KMS-11 (cell line): Measurements from ENCODE around the gene SOWAHB.

Experiments used
- H2AFZ ChIP-seq: fragments of 200-600 bp; sonication (generic); 2 replicates; pipeline ENCODE4 v1.6.1; 2016; ENCODE audit warnings: antibody characterized with exemption, mixed run types, low read depth
- H3K27ac ChIP-seq: fragments of 200-600 bp; sonication (generic); 2 replicates; pipeline ENCODE4 v1.6.1; 2016; ENCODE audit warnings: mild to moderate bottlenecking, mixed run types
- H3K27me3 ChIP-seq: fragments of 200-600 bp; sonication (generic); 2 replicates; pipeline ENCODE4 v1.6.1; 2017; ENCODE audit warnings: mild to moderate bottlenecking, low read depth, mixed run types, moderate library complexity; ENCODE audit not compliant: insufficient read depth
- H3K36me3 ChIP-seq: fragments of 200-600 bp; sonication (generic); 2 replicates; pipeline ENCODE4 v1.6.1; 2017; ENCODE audit warnings: mild to moderate bottlenecking, mixed run types; ENCODE audit not compliant: insufficient read depth
- H3K4me1 ChIP-seq: fragments of 200-600 bp; sonication (generic); 2 replicates; pipeline ENCODE4 v1.6.1; 2016; ENCODE audit warnings: mild to moderate bottlenecking, low read depth, mixed run types; ENCODE audit not compliant: poor library complexity, severe bottlenecking
- H3K4me2 ChIP-seq: fragments of 200-600 bp; sonication (generic); 2 replicates; pipeline ENCODE4 v1.7.0; 2016; ENCODE audit warnings: mild to moderate bottlenecking, mixed run types
- H3K4me3 ChIP-seq: fragments of 200-600 bp; sonication (generic); IDR thresholded peaks from 2 replicates; pipeline ENCODE4 v1.6.1; 2017; ENCODE audit warnings: low read depth, low read length, mixed read lengths; ENCODE audit not compliant: insufficient read depth
- H3K79me2 ChIP-seq: fragments of 200-600 bp; sonication (generic); 2 replicates; pipeline ENCODE4 v1.6.1; 2016; ENCODE audit warnings: low read depth, mixed run types; ENCODE audit not compliant: insufficient read depth
- H3K9ac ChIP-seq: fragments of 200-600 bp; sonication (generic); 2 replicates; pipeline ENCODE4 v1.6.1; 2016; ENCODE audit warnings: mild to moderate bottlenecking, mixed run types
- H4K20me1 ChIP-seq: fragments of 200-600 bp; sonication (generic); 2 replicates; pipeline ENCODE4 v1.6.1; 2016; ENCODE audit warnings: mild to moderate bottlenecking, mixed run types; ENCODE audit not compliant: insufficient read depth
- TF ChIP-seq, protein P1 (sequence below): fragments of 200-600 bp; sonication (generic); conservative IDR thresholded peaks from 2 replicates; pipeline ENCODE4 v1.6.1; 2017; ENCODE audit warnings: low read depth, mild to moderate bottlenecking, antibody characterized with exemption, low read length, moderate library complexity, mixed read lengths

The SOWAHB gene, protein sequence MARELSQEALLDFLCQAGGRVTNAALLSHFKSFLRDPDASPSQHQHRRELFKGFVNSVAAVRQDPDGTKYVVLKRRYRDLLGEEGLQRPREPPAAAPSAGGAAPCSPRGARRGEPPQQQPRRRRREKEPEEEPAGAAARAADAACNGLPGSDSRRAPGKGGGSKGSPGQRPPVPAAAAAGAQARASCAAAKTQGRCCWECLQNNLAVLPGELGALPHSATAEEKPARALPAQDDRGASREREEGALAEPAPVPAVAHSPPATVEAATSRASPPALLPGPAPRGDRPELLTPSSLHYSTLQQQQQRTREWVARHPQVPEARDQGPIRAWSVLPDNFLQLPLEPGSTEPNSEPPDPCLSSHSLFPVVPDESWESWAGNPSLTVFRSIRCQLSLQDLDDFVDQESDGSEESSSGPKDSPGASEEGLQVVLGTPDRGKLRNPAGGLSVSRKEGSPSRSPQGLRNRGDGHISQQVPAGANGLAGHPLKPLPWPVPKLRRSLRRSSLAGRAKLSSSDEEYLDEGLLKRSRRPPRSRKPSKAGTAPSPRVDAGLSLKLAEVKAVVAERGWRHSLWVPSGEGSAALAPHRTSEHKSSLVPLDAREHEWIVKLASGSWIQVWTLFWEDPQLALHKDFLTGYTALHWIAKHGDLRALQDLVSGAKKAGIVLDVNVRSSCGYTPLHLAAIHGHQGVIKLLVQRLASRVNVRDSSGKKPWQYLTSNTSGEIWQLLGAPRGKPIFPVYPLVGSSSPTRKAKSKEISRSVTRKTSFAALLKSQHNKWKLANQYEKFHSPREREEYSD

DNA sequence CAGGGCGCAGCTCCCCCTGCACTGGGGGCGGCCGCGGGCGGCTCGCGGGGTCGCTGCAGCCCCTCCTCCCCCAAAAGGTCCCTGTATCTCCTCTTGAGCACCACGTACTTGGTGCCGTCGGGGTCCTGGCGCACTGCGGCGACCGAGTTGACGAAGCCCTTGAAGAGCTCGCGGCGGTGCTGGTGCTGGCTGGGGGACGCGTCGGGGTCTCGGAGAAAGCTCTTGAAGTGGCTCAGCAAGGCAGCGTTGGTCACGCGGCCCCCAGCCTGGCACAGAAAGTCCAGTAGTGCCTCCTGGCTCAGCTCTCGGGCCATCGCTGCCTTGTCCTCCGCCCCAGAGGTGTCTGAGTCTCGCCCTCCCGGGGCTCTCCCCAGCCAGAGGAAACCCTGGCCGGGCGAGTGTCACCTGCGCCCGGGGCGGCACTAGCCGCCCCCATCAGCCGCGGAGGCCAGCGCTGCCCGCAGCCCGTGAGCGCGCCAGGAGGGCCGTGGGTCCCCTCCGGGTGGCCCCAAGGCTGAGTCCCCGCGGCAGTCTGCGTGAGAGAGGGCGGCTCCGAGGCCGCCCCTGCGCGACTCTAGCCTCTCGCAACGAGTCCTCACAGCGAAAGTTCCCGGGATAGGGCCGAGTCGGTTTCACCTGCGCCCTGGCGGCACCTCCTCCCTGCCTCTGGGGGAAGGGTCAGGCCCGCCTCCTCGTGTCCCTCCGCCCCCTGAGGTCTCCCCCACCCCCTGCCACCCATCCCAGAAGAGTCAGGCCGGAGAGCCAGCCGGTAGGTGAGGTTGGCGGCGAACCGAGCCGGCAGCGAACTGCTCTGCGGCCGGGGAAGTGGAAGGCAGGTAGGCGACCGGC is at the start of gene SOWAHB:
Gene SOWAHB (minus strand): TSS at position 609 of the 849 bp plus-strand sequence. CDS start 295 bp downstream, at position 314.
- Histone ChIP-seq H3K79me2 (no peaks in the 10 kb centered on the region), H3K9ac (peak within 1 kb of the TSS; percentile 7; the same call in 1 of the 2 replicates), H3K4me1 (peaks cover 8% of the 10 kb centered on the region), H3K36me3 (no peaks in the 10 kb centered on the region), H3K4me3 (no peak within 1 kb of the TSS), H2AFZ (peak within 1 kb of the TSS; percentile 94), H3K27me3 (peaks cover 11% of the 10 kb centered on the region), H3K4me2 (peak within 1 kb of the TSS; percentile 78), H3K27ac (no peak within 1 kb of the TSS), H4K20me1 (no peaks in the 10 kb centered on the region)
- TF ChIP-seq, protein P1, sequence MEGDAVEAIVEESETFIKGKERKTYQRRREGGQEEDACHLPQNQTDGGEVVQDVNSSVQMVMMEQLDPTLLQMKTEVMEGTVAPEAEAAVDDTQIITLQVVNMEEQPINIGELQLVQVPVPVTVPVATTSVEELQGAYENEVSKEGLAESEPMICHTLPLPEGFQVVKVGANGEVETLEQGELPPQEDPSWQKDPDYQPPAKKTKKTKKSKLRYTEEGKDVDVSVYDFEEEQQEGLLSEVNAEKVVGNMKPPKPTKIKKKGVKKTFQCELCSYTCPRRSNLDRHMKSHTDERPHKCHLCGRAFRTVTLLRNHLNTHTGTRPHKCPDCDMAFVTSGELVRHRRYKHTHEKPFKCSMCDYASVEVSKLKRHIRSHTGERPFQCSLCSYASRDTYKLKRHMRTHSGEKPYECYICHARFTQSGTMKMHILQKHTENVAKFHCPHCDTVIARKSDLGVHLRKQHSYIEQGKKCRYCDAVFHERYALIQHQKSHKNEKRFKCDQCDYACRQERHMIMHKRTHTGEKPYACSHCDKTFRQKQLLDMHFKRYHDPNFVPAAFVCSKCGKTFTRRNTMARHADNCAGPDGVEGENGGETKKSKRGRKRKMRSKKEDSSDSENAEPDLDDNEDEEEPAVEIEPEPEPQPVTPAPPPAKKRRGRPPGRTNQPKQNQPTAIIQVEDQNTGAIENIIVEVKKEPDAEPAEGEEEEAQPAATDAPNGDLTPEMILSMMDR, result no peak

DNA sequence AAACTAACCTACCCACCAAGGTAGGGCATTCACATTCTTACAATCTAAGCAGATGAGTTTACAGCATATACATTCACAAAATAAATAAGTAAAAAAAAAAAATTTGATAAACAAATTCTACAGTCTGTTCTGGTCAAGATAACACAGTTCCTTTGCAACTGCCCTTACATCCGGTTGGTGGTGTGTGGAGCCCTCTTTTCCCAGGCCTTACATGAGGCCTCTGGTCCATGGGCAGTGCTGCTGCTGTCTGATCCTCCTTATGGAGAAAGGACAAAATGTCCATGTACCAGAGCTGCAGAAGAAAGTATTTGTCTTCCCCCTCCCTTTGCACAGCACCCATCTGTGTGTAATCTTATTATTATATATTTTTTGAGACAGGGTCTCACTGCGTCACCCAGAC is 49.4 kb upstream of the SOWAHB start:
- peaks cover 17% of the 10 kb centered on the region for H3K79me2 ChIP-seq
- no peak overlapping the region for H3K4me2 ChIP-seq
- no peak overlapping the region for H2AFZ ChIP-seq
- no peak overlapping the region for H3K27ac ChIP-seq
- TF ChIP-seq, protein P1, result no peak
- no peak overlapping the region for H3K4me3 ChIP-seq
- no peak overlapping the region for H3K9ac ChIP-seq
- H3K4me1 ChIP-seq, result peaks cover 12% of the 10 kb centered on the region
- no peaks in the 10 kb centered on the region for H3K27me3 ChIP-seq
- no peaks in the 10 kb centered on the region for H4K20me1 ChIP-seq
- no peaks in the 10 kb centered on the region for H3K36me3 ChIP-seq

DNA sequence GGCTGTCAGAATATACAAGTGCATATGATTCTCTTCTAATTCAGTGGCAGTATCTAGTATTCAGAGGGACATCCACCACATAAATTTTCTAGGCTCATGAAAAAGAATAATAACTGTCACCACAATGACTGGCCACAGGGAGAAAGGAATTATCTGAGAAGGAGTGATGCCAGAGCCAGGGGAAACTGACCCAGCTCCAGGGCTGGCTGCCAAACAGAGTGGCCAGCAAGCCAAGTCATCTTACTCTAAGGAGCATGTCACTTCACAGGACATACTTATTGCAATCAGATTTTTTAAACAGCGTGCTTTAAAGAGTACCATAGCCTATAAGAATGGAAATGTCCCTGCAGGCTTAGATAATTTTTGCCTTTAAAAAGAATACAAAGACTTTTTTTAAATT is 45.8 kb upstream of the SOWAHB start:
- H3K27me3 ChIP-seq, result no peaks in the 10 kb centered on the region
- H3K4me1 ChIP-seq, result peaks cover 3% of the 10 kb centered on the region

More for the DNA sequence above, 45.8 kb upstream of the SOWAHB start:
- Histone ChIP-seq H3K36me3 (no peaks in the 10 kb centered on the region), H3K9ac (no peak overlapping the region), H3K4me2 (no peak overlapping the region), H2AFZ (no peak overlapping the region), H3K79me2 (no peaks in the 10 kb centered on the region), H3K27ac (no peak overlapping the region), H3K4me3 (no peak overlapping the region), H4K20me1 (no peaks in the 10 kb centered on the region)
- TF ChIP-seq, protein P1, result no peak
